HG03457 (cell line): ENCODE data around the gene SLC18B1.

ENCODE experiments used
- ATAC-seq: cut with Tn5 transposase; IDR thresholded peaks from one replicate; pipeline ENCODE4 v1.9.1; 2021; ENCODE audit warnings: moderate number of reproducible peaks; ENCODE audit not compliant: unreplicated experiment

SLC18B1 gene

DNA sequence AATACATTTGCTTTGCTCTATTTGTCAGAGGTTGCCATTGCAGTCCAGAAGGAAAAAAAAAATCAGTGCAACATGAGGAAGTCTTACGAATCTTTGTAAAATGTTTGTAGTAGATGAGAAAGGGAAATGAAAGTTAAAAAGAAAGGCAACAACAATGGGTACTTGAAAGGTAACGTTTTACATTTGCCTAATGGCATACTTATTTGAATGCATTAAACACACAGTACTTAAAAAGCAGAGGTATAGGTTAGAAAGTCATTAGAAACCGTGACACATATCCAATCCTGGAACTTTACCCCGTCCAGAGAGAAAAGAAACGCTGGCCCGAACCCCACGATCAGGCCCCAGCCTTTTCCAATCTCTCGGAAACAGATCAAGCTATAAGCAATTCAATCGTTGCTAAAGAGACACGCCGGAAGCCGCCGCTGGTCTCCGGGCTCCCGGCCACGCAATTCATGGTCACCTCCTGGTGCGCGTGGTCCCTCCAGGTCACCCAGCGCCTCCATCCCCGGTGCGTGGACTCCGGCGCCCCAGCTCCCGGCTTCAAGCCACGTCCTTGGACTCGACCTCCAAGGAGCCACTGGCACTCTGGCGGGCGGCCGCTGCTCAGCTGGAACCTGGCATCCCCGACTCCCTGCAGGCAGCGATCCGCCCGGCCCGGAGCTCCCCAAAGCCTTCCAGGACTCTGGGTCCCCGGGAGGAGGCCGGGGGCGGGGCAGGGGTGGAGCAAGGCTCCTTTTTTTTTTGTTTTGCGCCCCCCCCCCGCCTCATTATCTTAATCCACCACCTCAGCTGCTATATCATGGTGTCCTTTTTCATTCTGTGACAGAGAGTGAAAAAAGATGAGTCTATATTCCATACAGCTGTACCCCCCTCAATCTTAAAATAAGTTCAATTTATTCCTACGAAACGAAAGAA, at the start of gene SLC18B1:
Gene SLC18B1 (minus strand): TSS at position 687 of the 918 bp plus-strand sequence. CDS start 181 bp downstream, at position 506.
- ATAC-seq: peak; percentile 36

DNA sequence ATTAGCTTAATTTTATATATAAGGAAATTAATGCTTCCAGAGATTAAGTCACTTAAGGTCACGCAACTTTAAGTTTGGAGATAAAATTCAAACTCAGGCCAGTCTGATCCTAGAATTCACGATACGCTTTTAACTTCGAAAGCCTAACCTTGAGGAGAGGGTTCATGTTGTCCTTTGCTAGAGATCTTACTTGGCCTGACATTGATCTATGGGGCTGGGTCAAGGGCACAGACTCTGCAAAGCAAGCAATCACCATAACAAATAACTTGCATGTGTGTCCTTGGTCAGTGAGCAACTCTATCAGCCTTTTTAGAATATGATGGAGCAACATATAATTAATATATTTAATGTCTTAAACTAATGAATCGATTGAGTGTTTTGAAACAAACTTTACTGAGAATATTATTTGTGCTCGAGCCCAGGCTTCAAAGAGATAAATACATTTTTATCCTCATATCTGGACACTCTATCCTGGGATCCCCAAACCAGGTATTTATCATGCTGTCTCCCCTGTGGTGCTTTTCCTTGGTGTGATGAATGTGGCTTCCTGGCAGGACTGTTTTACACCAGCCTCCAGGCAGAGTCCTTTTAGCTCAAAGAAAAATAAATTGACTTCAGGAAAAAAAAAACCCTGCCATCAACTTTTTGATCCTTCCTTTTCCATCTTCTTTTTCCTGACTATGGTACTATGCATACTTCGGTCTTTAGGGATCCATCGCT, 45.0 kb upstream of the SLC18B1 start:
- no peak for ATAC-seq

DNA sequence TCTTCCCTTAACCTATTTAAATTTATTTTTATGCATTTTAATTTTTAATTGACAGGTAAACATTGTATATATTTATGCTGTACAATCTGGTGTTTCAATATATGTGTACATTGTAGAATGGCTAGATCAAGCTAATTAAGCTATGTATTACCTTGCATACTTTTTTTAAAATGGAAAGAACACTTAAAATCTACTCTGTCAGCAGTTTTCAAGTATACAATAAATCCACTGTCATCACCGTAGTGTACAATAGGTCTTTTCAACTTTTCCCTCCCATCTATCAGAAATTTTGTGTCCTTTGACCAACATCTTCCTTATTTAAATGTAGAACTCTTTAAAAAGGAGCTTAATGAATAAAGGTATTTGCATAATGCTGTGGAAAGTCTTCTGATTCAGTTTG, 43.5 kb upstream of the SLC18B1 start:
- ATAC-seq: no peak

DNA sequence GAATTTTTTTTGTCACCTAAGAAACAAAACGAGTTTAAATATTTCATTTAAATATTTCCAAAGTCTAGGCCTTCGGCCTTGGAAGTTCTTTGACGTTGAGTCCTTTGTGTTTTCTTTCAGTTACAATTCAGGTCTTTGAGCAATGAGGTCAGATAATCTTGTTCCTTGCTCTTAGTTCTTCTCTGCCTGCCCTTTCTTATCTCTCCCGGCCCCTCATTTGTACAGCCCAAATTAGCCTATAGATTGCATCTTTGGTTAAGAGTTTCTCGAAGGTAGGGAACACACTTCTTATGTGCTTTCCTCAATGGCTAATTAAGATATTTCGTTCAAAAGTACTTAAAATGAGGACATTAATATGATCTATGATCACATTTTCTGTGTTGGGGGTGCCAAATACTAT, 34.5 kb upstream of the SLC18B1 start:
- no peak for ATAC-seq

DNA sequence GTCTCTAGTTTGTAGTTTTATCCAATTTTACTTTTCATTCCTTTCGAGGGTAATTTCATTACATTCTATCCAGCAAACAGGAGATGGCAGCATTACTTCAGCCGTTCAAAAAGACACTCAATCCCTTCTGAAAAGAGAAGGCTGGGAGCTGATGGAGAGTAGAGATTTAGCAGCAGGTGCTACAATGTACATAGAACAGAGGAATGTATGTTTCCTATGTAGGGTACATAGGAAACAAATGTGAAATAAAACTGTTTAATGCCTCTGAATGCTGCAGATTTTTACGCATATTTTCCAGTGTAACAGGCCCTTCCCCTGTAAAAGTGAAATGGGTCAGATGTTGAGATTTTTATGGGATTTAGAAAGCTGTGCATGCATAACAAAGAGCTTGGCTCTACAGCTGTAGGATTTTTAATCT, 31.9 kb upstream of the SLC18B1 start:
- no peak for ATAC-seq

DNA sequence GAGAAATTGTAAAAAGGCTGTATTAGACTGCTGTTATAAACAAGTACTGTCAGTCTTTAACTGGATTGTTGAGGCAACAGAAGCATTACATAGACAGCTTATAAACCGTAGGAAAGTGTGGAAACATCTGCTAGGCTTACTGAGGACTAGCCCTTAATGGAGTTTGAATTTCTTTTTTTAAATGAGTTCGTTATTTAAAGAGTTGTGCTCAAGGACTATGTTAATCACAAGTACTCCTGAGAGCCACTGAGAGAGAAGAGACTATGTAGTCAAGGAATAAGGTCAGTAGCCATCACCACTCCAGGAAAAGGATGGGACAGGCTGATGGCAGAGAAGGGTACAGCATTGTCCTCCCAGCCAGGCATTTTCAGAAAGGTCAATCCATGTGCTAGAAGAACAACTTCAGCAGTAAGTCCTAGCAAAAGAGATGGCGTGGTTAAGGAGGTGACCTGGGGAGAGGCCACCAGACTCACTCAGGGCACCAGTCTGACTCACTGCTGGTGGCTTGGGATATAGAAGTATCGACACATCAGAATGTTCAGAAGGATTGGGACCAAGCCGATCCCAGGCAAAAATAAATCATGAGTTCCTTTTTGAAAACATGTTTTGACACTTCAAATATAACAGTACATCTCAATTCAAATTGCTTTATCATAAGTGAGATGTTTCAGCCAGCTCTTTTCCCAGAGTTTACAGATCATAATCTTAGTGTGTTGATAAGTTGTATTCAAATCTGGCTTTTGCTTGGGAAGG, 22.4 kb upstream of the SLC18B1 start:
- no peak for ATAC-seq

DNA sequence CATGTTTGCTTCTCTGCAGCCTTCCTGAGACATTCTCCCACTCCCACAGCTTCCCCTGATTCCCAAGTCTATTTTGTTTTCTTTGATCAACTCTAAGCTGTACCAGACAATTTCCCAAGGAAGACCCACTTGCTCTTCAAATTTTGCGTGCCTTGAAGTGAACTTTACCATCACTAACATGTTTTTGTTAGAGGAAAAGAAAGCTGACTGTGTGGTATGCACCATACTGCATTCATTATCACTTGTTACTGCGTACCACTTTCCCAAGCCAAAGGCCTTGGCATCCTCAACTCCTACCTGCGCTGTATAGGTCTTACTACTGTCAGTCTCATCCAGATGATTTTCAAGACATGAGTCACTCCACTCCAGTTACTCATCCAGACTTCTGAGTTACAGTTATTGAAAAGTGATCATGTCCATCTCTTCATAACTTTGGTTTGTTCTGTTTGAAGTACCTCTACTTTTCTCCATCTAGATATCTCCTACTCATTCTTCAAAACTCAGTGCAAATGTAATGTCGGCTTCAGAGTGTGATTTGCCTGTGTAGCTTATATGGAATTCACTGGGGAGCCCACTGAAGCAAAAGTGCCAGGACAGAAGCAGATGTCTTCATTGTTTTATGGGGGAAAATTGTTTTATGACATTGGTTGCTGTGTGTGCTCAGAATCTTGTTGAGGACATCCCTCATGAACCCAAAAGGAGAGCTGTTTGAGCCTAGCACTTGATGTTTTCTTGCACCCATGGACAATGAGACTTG, 21.1 kb upstream of the SLC18B1 start:
- ATAC-seq: no peak

DNA sequence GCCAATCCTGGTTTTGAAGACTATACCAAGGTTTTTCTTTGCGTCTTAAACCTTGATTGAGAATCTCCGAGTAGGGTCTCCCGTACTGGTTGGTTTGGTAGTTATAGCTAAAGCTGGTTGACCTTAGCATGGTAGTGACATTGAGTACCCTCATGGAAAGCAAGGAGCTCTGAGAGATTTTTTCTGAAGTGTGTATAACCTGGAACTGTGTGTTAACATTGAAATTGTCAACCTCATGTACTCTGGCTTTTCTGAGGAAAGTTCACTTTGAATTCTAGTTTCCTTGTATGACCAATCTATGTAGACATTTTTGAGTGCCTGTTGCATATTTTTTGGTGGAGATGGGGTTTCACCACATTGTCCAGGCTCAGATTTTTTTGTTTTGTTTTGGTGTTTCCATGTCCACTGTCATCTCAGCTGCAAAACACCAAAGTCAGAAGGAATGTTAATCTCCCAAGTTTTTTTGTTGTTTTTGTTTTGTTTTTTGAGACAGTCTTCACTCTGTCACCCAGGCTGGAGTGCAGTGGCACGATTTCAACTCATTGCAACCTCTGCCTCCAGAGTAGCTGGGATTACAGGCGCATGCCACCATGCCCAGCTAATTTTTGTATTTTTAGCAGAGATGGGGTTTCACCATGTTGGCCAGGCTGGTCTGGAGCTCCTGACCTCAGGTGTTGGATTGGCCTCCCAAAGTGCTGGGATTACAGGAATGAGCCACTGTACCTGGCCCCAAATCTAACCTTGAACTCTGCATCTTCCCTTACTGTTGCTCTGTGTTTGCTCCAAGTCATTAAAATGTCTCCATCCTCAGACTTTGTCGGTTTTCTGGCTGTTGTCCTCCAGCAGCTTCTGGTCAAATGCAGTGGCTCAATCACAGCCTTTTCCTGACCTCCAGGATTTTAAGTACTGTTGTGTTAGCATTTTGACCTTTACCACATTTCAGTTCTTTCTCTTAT, 20.2 kb upstream of the SLC18B1 start:
- ATAC-seq: no peak

DNA sequence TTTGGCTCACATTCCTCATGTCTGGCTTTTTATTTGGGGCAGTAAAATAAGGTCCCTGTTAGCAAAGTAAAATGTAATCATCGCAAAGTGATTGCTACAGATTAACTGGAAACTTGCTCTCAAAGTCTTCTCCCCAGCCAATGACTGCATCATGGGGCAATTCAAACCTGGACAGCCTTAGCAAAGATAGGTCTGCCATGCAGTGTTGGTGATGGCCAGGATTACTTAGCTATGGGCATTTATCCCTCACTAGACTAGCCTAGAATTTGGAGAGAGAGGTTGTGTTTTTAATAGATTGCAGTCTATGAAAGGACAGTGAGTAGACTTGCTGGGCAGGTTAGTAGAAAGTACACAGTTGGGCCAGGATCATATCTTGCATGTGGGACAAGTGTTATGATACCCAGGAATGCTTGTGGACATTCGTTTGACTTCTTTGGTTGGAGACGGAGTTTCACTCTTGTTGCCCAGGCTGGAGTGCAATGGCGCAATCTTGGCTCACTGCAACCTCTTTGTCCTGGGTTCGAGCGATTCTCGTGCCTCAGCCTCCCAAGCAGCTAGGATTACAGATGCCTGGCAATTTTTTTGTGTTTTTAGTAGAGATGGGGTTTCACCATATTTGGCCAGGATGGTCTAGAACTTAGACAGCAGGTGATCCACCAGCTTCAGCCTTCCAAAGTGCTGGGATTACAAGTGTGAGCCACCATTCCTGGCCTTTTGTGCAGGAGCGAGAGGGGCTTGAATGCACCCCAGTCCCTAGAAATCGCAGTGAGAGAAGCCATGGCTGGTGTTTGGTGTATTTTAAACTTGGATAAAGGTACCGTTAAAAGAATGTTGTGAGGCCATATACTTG, 19.3 kb upstream of the SLC18B1 start:
- no peak for ATAC-seq

DNA sequence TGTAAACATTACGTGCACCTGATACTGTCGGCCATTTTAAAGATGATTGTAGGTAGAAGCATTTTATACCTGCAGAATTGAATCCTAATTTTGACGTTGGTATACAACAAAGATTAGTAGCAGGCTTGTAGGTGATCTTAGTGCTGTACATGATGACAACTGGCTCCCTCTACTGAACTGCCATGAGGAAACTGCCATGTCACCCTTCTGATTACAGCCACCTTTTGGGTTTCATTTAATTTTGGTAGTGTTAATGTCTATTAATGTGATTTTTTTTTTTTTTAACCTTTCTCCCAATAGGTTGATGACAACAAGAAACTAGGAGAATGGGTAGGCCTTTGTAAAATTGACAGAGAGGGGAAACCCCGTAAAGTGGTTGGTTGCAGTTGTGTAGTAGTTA, 18.2 kb upstream of the SLC18B1 start:
- no peak for ATAC-seq

DNA sequence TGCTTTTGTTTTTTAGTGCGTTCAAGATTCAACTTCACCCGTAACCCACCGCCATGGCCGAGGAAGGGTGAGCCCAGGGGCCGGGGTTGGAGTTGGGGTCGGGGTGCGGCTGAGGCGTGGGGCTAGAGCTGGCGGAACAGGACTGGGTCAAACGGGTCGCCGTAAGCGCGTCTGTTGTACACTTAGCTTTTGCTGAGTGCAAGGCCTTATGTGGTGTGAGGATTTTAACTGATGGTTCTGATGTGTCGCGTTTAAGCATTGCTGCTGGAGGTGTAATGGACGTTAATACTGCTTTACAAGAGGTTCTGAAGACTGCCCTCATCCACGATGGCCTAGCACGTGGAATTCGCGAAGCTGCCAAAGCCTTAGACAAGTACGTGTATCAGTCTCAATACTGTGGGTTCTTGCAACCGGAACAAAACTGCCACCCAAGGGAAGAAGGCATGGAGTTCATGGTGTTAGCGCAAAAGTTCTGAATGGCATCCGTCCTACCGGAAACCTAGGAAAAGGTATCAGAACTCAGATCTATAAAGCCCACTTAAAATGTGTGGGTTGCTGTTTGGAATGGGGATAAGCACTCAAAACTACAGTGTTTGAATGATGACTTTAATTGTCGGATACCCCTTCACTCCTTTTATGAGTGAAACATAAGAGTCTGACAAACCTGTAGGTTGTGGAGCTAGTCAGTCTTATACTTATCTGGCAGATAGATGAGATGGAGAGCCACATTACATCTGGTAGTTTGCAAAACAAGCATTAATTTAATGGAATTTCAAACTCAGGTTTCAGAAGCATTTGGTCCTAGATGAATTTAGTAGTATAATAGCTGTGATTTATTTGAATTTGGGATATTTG, 16.5 kb upstream of the SLC18B1 start:
- ATAC-seq: peak; percentile 3

DNA sequence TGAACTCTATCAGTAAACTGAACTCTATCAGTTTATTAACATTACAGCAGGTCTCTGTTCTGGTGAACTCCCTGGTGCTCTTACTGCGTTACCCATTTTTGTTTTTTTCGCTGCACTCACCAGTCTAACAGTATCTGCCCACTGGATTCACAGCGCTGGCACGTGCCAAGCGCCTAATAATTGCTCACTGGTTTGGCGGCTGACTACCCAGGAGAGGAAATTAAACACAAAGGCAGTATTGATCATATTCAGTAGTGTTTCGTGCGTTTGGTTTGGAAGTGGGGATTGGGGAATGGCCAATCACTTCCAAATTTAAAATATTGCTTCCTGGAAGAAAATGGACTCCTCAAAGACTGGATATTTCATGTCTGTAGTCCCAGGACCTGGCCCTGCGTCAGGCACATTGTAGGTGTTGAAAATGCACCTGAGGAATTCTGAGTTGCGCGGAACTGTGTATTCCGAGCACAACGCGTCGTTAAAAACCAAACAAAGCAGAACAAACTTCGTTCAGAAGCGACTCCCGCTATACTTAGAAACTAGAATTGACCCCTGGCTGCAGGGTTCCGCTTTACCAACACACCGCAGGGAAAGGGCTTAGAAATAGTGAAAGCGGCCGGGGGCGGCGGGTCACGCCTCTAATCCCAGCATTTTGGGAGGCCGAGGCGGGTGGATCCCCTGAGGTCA, 14.9 kb upstream of the SLC18B1 start:
- no peak for ATAC-seq

DNA sequence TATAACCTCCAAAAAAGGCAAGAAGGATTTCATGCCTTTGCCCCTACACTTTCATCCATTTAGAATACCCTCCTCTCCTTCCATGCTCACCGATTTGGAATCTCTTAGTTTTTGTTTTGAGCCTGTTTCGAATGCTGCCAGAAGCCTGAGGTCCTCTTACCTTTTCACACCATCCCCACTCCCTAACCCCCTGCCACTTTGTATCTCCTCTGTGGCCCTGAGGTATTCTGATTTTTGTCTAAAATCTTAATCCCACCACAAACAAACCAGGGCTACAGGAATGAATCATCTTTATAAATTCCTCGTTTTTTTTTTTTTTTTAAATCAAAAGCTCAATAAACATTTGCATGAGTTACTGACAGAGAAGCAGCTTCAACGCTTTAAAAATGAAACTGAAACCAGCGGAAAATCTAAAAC, 14.3 kb upstream of the SLC18B1 start:
- no peak for ATAC-seq

DNA sequence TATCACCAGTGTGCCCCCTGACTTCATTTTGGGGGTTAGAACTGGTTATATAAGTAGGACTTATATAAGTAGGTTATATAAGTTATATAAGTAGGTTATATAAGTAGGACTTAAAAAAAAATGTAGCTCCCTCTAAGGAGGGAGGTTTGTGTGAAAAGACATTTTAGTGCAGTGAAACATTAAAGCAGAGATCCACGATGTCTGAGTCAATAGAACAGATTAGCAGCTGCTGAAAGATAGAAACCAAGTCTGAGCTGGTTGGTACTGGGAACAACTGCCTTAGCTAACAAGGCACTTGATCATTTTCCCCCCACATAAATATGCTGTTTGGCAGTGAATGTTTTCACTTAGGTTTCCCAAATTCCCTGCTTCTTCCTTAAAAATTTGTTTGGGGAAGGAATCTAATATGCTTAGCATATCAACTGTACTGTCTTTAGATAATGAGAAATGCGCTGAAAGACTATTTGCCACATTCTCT, 13.9 kb upstream of the SLC18B1 start:
- ATAC-seq: no peak

DNA sequence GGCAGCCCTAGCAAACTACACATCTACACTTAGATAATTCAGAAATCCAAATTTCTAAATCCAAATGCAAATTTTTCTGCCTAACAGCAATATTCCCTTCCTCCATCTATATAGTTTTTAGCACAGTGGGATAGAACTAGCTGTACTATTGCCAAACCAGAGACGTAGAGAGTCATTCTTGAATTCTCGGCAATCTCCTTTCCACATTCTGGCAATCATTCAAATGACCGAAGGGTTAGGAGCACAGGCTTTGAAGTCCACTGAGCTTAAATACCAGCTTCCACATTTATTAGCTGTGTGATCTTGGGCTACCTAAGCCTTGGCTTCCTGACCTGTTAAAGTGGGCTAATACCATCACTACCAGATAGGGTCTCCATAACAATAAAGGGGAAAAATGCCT, 12.8 kb upstream of the SLC18B1 start:
- no peak for ATAC-seq

DNA sequence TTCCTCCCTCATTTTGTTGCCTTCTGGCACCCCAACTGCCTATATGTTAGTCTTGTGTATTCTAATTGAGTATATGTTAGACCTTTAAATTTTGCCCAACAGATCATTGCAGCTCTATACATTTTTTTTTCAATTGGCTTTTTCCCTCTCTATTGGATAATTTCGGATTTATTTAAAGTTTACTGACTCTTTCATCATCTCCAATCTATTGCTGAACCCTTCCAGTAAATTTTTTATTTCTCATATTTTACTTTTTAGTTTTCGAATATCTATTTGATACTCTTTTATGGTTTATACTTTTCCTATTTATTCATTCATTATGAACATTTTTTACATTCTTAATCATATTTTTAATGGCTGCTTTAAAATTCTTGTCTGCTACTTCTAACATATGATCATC, 7.1 kb upstream of the SLC18B1 start:
- ATAC-seq: no peak

DNA sequence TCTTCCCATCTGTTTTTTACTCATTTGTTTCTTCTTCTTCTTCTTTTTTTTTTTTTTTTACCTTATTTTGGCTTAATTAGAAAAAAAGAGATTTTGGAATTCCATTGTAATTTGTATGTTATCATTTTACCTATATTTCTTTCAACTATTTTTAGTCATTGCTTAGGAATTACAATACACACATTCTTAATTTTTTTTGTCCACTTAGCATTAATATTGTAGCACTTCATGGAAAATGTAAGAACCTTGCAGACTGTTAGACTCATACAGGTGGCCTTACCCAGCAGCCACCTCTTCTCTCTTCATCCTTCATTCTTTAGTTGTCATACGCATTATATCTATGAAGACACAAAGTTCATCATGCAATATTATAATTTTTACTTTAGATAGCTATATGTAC, 5.8 kb upstream of the SLC18B1 start:
- no peak for ATAC-seq
